A673 (cell line): Measurements from ENCODE around the gene FAM98A.

Experiments used
- CTCF ChIP-seq: fragments of 300-800, 200-600 bp; sonication (generic); conservative IDR thresholded peaks from 2 replicates; pipeline ENCODE4 v1.5.1; 2017; ENCODE audit warnings: low read depth, mild to moderate bottlenecking, antibody characterized with exemption, low read length, moderate library complexity, mixed read lengths
- EZH2 ChIP-seq: fragments of 200-600 bp; sonication (generic); IDR thresholded peaks from 2 replicates; pipeline ENCODE4 v1.6.1; 2017; ENCODE audit warnings: borderline replicate concordance, low read depth, mild to moderate bottlenecking, mixed read lengths, antibody characterized with exemption, low read length; ENCODE audit not compliant: poor library complexity, severe bottlenecking

DNA sequence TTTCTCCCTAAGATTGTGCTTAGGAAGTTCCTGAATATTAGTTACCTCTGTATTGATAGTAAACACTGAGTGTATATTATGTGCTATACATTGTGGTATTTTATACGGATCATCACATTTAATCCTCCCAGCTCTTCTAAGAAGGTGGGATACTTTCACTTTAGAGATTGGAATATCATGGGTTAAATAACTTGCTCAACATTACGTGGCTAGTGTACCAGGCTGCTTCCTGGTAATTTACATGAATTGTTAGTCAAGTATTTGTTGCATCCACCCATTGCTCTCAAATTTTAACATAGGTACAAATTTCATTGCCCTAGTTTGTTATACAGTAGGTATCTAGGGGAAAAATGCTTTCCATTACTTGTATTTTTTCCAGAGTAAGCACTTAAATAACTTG, 21.4 kb downstream of the FAM98A start:
- no peak for TF ChIP-seq CTCF
- TF ChIP-seq EZH2, result no peak
